ENCODE results near the gene APOB. TPM values are rescaled to one million over a fixed set of nuclear protein-coding genes. Genes with fewer than 3 reads are reported as not detected.

The APOB gene
- total and polyA plus RNA-seq, 2 of the 13 experiments (the other 11 are each of a cell fraction or from before 2014, with no cell fraction given) = 1,569 to 2,515 TPM

GRCh38 chr2:21035974-21036707 lies 7.7 kb downstream of the APOB start (continued):
- TF ChIP-seq ZMYM4 (CRISPR knock-in tag; IDR thresholded peaks at IDR 0.05) (no peak), ZBTB46 (CRISPR knock-in tag; IDR thresholded peaks at IDR 0.05; ENCODE audit: borderline replicate concordance) (no peak), KDM1A (CRISPR knock-in tag; IDR thresholded peaks at IDR 0.05) (no peak), E2F2 (CRISPR knock-in tag; IDR thresholded peaks at IDR 0.05; ENCODE audit: borderline replicate concordance) (no peak), PRDM4 (CRISPR knock-in tag; IDR thresholded peaks at IDR 0.05; ENCODE audit: borderline replicate concordance) (no peak), NR2F2 (IDR thresholded peaks at IDR 0.05; ENCODE audit: borderline replicate concordance, low read depth) (no peak; the same call in 1 of the 2 replicates), GABPB1 (CRISPR knock-in tag; IDR thresholded peaks at IDR 0.05) (no peak), ZSCAN29 (CRISPR knock-in tag; conservative IDR thresholded peaks at IDR 0.05) (no peak), NR1H2 (CRISPR knock-in tag; IDR thresholded peaks at IDR 0.05; ENCODE audit: borderline replicate concordance, low read depth) (no peak), POGZ (CRISPR knock-in tag; IDR thresholded peaks at IDR 0.05) (no peak), ZNF180 (CRISPR knock-in tag; IDR thresholded peaks at IDR 0.05; ENCODE audit: borderline replicate concordance, low read depth) (no peak)
- TF ChIP-seq, protein P1, sequence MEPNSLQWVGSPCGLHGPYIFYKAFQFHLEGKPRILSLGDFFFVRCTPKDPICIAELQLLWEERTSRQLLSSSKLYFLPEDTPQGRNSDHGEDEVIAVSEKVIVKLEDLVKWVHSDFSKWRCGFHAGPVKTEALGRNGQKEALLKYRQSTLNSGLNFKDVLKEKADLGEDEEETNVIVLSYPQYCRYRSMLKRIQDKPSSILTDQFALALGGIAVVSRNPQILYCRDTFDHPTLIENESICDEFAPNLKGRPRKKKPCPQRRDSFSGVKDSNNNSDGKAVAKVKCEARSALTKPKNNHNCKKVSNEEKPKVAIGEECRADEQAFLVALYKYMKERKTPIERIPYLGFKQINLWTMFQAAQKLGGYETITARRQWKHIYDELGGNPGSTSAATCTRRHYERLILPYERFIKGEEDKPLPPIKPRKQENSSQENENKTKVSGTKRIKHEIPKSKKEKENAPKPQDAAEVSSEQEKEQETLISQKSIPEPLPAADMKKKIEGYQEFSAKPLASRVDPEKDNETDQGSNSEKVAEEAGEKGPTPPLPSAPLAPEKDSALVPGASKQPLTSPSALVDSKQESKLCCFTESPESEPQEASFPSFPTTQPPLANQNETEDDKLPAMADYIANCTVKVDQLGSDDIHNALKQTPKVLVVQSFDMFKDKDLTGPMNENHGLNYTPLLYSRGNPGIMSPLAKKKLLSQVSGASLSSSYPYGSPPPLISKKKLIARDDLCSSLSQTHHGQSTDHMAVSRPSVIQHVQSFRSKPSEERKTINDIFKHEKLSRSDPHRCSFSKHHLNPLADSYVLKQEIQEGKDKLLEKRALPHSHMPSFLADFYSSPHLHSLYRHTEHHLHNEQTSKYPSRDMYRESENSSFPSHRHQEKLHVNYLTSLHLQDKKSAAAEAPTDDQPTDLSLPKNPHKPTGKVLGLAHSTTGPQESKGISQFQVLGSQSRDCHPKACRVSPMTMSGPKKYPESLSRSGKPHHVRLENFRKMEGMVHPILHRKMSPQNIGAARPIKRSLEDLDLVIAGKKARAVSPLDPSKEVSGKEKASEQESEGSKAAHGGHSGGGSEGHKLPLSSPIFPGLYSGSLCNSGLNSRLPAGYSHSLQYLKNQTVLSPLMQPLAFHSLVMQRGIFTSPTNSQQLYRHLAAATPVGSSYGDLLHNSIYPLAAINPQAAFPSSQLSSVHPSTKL (CRISPR knock-in tag; IDR thresholded peaks at IDR 0.05) = no peak
- TF ChIP-seq, protein P2, sequence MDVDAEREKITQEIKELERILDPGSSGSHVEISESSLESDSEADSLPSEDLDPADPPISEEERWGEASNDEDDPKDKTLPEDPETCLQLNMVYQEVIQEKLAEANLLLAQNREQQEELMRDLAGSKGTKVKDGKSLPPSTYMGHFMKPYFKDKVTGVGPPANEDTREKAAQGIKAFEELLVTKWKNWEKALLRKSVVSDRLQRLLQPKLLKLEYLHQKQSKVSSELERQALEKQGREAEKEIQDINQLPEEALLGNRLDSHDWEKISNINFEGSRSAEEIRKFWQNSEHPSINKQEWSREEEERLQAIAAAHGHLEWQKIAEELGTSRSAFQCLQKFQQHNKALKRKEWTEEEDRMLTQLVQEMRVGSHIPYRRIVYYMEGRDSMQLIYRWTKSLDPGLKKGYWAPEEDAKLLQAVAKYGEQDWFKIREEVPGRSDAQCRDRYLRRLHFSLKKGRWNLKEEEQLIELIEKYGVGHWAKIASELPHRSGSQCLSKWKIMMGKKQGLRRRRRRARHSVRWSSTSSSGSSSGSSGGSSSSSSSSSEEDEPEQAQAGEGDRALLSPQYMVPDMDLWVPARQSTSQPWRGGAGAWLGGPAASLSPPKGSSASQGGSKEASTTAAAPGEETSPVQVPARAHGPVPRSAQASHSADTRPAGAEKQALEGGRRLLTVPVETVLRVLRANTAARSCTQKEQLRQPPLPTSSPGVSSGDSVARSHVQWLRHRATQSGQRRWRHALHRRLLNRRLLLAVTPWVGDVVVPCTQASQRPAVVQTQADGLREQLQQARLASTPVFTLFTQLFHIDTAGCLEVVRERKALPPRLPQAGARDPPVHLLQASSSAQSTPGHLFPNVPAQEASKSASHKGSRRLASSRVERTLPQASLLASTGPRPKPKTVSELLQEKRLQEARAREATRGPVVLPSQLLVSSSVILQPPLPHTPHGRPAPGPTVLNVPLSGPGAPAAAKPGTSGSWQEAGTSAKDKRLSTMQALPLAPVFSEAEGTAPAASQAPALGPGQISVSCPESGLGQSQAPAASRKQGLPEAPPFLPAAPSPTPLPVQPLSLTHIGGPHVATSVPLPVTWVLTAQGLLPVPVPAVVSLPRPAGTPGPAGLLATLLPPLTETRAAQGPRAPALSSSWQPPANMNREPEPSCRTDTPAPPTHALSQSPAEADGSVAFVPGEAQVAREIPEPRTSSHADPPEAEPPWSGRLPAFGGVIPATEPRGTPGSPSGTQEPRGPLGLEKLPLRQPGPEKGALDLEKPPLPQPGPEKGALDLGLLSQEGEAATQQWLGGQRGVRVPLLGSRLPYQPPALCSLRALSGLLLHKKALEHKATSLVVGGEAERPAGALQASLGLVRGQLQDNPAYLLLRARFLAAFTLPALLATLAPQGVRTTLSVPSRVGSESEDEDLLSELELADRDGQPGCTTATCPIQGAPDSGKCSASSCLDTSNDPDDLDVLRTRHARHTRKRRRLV (CRISPR knock-in tag; IDR thresholded peaks at IDR 0.05) = no peak

Measured in HepG2 (cell line).